Measurements from ENCODE around the gene GTF2E1.
A peak's percentile ranks its signal among the peaks of the same experiment; 100 is the strongest.
"Not testable (repeated sequence)": the region's sequence is repeated elsewhere in the genome, so short reads cannot be mapped to it uniquely, and the experiment has no call there.

GTF2E1 gene

DNA sequence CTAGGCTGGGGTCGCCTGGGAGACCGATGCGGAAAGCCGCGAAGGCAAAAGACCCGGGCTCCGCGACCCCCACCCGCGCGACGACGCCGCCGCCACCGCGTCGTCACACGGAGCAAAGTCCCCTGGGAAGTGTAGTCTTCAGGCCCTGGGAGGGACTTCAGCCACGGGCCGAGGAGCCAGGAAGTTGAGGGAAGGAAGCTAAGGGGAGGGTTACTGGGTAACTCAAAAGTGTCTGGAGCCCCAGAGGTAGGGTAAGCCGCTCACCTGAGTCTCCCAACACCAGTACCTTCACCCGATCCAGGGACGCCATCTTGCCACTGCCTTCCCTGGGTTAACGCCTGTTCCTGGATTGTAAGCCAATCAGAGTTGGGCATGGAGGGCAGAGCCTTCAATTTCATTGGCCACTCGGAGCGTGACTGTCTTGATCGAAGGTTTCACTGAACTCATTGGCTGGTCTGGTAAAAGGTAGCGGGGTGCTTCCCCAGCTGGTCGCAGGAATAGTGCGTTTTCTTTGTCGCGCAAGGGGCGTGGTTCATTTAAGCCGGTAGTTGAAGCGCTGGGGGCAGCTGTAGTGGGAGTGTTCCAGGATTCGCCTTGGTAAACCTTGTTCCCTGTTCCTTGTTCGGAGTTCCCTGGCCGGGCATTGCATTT lies at the start of gene GTF2E1, which contains the start of gene RABL3:
GTF2E1 (plus strand) TSS at position 547 of the 651 bp plus-strand sequence. CDS start 7,809 bp downstream, outside the sequence.
RABL3 (minus strand) TSS at position 319 of the 651 bp plus-strand sequence; CDS start at position 310, 9 bp downstream.
- DNase-seq, result peak; percentile 99

DNA sequence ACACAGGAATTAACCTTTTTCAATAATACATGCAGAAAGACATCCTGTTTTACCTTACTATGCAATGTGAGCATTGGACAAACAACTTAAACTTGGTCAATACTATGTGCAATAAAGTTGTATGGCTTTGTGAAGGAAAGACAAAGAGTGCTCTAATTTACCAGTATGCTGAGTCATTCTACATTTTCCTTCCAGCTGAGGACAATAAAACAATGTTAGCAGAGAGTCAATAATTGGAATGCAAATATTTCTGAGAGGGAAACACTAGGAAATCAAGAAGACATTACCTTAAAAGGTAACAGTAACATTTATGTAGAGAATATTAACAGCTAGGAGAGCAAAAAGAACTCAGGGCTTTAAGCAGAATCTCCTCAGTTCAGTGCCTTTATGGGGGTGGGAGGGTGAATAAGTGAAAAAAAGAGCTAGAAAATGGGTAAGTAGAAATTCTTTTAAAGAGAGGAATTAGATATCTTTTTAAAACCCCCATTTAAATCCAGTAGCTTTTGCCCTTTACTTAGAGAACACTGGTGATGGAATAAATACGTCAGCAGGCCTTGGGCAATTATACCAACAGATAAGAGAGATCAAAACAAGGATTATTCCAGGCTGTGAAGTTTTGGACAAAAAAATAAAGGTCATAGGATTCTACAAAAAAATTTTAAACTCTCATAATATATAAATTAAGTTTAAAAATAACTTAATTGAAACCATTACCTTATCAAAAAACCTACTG lies 48.9 kb upstream of the GTF2E1 start:
- DNase-seq, result no peak

DNA sequence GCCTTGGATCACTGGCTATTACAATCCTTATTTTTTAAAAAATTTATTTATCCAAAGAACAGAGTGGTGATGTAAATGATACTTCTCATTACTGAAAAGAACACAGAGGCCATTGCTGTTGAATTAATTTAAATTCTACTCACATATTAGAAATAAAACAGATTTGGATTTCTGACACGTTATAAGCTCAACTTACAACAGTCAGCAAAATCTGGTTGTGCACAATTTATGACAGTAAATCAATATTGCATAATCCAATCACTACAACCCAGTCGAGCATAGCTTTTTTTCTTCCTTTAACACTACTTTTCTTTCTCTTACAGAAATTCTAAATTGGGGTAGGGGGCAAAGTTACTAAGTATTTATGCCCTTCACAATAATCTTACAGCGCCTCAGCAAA lies 43.2 kb upstream of the GTF2E1 start:
- DNase-seq, result no peak

DNA sequence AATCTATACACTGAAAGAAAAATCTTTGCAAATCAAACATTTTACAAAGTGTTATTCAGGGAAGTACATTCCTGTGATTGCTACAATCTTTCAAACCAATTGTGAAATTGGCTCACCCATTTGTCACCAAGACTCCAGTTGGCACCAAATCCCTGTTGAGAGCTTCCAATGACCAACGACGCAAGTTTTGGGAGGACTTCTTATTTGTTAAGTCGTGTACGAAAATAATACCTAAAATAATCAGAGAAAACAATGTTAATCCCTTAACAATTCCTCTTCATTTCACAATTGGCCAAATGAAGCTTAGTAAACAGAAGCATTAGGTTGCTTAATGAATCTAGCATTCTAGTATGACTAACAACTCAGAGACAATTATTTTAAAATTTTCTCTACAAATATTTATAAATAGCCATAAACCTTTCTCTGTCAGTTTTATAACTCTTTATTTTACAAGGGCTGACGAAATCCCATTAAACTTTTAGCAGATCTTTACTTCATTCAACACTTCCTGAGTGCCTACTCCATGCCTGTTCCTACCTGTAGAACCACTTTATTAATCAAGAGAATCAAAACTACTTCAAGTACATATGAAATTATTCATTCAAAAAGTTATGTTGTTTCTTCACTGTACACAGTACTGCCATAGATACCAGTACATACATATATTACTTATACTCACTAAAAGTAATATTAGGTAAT lies 36.5 kb upstream of the GTF2E1 start:
- DNase-seq, result no peak

DNA sequence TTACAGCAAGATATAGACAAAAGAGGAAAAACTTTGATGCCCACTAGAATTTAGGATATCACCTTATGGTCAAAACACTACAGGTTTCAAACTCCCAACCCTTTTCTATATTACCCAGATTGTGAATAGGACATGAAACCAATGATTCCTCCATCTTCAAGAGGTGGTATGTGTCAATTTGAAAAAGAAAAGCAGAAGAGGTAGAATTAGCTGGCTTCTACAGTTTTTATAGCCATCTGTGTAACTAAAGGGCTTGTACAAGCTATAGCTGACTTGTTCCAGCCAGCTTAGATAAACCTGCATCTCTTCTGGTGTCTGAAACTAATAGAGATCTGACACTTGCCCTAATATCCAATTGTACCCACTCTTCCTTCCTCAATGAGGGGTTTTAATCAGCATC lies 35.6 kb upstream of the GTF2E1 start:
- DNase-seq, result no peak

DNA sequence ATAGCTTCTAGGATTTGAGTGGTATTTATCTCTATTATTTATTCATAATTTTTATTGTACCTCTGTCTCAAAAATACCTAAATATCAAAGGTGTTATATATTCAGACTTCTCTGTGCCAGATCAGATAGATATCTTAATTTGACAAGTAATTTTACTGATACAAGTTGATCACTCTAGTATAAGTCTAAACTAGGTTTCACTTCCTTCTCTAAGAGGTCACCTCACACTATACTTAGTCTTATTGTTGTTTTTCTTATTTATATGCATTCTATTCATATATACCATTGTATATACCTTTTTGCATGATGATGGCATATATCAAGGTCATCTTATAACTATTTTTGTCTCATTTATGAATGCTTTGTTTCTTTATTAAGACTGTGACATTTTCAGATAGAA lies 34.1 kb upstream of the GTF2E1 start:
- no peak for DNase-seq

DNA sequence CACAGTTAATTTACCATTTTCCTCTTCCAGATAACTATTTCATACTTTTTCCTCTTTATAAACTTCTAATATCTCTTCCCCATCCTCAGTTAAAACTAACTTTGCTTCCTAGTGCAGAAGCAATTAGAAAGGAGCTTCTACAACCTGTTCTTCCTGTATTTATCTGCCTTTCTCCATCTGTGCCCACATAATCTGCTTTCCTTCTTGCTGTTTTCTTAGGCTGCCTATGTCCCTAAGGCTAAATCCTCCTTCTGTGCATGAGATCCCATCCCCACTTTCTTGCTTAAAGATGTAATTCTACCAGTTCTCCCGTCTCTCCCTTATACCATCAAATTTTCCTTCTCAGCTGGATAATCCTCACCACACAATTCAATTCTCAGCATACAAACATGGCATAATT lies 32.2 kb upstream of the GTF2E1 start:
- no peak for DNase-seq

DNA sequence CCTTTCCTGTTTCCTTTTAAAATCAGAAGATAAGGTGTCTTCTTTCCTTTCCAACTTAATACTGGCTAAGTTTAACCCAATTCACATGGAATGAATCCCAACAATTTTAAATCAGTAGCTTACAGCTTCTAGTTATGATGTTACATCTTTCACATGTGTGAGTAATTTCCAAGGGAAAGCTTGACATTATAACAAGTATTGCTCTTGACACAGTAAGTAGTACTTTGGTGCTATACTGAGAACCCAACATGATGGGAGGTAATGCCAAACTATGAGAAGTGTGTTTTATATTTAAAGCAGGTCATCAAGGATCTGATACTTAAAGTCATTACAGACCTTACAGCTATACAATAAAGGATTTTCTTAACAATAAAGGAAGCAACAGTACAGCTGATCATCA lies 29.3 kb upstream of the GTF2E1 start:
- DNase-seq, result no peak

DNA sequence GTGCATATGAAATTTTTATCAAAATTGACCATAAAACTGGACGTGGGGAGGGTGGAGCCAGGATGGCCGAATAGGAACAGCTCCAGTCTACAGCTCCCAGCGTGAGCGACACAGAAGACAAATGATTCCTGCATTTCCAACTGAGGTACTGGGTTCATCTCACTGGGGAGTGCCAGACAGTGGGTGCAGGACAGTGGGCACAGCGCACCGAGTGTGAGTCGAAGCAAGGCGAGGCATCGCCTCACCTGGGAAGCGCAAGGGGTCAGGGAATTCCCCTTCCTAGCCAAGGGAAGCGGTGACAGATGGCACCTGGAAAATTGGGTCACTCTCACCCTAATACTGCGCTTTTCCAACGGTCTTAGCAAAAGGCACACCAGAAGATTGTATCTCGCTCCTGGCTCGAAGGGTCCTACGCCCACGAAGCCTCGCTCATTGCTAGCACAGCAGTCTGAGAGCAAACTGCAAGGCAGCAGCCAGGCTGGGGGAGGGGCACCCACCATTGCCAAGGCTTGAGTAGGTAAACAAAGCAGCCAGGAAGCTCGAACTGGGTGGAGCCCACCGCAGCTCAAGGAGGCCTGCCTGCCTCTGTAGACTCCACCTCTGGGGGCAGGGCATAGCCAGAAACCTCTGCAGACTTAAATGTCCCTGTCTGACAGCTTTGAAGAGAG lies 23.2 kb upstream of the GTF2E1 start:
- peak; percentile 14 for DNase-seq

DNA sequence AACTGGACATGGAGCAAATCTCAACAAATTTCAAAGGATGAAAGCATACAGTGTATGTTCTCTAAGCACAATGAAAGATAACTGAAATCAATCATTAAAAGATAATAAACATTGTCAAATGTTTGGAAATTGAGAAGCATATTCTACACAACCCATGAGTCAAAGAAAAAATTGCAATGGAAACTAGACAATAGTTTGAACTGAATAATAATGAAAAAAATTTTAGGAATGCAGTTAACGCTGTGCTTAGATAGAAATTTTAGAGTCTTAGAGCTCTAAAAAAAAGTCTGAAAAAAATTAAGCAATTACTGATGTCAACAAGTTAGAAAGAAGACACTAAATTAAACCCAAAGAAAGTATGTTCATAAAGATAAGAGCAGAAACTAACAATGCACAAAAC lies 15.8 kb upstream of the GTF2E1 start:
- DNase-seq, result no peak

DNA sequence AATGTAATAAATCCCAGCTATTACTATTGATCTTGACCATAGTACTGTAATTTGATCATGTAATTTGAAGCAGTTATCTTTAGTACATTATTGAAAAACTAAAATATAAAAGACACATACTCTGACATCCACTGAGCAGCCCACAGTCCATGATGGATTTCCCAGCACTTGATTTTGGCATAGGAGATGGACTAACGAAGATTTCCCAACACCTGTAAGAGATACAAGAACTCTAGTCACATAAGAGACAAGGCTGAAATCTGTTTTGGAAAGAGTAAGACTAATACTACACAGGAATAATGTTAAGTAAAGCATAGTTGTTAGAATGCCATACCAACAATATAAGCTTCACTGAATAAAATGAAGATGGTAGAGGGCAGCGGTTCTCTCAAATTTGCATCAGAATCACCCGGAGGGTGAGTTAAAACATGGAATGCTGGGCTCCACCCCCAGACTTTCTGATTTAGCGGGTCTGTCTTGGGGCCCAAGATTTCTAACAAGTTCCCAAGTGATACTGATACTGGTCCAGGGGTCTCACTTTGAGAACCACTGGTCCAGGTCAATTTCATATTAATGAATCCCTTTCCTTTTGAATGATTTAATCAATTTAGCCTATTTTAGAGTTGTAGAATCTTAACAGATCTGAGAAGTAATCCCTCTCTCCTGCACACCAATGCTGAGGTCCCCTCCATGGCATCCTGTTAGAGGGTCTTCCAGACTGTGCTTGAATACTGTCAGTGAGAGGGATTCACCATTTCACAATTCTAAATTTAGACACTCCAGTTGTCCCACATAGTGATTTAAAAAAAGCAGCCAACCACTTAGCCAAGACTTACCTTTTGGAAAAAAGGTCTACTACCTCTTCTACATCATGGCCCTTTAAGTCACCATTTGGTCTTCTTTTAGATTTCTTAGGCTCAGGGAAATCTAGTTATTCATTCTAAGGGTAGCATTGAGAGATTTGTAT lies 11.7 kb upstream of the GTF2E1 start:
- no peak for DNase-seq

DNA sequence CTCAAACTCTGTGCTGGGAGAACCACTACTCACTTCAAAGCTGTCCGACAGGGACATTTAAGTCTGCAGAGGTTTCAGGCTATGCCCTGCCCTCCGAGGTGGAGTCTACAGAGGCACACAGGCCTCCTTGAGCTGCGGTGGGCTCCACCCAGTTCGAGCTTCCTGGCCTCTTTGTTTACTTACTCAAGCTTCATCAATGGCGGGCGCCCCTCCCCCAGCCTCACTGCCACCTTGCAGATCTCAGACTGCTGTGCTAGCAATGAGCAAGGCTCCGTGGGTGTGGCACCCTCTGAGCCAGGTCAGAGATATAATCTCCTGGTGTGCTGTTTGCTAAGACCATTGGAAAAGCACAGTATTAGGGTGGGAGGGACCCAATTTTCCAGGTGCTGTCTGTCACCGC lies 4.5 kb upstream of the GTF2E1 start:
- not testable (repeated sequence) for DNase-seq

DNA sequence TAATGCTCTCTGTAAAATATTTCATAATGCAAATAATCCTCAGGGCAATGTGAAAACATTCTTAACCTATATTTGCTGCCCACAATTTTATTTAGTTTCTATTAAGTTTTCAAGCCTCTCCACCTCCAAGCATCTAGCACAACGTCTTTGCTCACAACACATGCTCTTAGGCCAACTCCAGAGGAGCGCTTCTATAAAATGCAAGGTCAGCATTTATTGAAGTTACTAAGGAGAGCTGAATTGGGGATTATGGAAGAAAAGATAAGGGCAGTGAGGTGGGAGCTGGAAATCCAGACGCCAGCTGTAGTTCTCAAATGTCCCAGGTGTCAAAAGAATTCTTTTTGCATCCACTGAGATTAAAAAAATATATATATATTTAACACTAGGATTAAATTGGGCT lies 1.2 kb upstream of the GTF2E1 start:
- no peak for DNase-seq

DNA sequence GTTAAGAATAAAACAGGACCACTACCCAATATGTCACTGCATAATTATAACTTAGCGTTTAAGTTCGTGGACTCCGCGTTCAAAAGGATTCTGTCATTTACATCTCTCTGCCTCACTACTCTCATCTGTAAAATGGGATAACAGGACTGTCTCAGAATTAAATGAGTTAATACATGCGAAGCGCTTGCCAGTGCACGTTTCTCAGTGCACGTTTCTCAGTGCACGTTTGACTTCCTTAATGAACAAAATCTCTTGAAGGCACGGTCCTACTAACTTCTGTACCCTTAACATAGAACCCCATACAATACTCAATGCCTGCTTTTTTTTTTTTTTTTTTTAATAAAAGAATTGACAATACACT lies 727 bp upstream of the GTF2E1 start:
- no peak for DNase-seq

DNA sequence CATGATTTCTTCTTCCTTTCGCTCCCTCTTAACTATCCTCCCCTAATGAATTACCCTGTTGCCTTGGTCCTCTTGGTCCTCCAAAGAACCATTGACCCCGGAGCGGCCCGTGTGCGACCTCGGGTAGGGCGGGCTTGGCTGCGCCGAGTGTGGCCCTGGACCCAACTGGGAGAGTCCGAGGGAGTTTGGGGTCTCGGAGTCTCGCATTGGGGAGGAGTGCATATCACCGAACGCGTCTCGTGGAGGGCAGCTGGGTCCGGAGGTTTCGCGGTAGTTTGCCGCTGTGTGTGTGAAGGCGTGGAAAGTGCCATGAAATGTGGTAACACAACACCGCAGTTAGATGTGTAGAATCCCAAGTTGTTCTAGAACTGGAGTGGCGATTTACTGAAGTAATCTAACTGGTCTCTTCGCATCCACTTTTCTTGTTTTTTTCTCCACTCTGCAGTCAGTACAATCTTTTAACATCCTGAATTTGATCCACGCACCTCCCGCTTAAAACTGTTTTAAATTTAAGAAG lies 363 bp downstream of the GTF2E1 start:
- DNase-seq, result peak; percentile 22

DNA sequence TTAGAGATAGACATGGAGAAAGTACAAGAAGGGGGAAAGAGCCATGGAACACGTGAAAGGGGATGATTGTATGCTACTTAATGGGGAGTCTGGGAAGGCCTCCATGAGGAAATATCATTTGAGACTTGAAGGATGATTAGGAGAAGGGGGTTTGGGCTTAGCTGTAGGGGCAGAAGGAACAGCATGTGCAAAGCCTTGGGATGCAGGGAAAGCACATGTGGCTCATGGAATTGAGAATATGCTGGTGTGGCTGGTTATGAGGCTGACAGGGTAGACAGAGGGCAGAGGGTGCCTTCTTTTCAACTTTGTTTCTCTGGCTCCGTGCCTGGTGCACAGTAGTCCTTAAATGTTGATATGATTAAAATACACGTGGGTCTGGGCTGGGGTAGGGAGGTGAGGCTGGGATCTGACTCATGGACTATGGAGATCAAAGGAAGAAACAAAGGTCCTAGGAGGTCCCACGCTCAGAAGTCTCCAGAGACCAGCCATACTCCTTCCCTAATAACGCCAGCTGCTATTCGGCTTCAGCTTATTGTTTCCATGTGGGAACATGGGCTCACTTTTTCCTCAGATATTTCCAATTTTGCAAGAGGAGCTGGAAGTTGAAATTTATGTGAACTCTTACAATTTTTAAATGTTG lies 1.1 kb downstream of the GTF2E1 start:
- no peak for DNase-seq

DNA sequence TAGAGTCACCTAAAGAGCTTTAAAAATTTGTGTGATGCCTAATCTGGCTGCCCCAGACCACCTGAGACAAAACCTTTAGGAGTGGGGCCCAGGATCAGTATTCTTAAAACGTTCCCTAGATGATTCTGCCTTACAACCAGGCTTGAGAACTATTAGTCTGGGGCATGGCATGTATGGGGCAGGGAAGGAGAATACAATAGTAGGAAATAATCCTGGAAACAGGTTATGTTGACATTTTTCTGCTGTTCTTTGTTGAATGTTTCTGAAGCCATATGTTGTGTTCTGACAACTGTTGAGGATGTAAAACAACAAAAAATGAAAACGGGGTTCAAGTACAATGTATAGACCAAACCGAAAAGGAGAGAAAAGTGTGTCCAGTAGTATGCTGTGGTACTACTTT lies 2.9 kb downstream of the GTF2E1 start:
- no peak for DNase-seq

DNA sequence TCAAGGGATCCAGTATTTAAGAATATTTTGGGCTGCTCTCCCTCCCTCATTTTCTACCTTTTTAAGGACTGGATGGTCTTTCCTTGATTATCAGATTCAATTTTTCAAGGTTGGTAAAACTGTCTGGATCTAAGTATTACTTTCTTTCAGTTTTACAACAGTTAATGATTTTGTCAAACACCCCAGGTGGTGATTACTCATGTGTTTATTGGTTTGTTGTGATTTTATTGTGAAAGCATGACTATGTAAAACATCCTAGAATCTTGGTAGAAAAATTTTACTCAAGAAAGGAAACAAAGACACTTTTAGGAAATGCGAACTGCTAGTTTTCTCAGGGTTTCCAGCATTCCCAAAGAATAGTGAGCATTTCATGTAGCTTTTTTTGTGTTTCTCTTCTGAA lies 7.3 kb downstream of the GTF2E1 start:
- no peak for DNase-seq

DNA sequence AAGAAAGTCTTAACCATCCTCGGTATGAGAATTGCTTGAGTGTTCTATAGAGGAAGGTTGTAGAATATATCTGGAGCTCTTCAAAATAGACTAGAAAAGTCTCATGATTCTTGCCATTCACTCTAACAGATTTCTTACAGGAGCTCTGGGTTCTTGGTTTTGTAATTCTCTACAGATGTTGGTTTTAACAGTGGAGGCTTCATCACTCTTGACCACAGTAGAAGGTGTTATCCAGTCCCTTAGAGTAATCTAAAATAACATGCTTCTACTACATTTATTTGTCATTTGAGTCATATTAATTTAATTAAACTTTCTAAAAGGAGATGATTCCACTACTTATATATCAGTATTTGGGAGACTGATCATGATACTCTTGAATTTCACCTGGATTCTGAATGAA lies 9.7 kb downstream of the GTF2E1 start:
- DNase-seq, result no peak

DNA sequence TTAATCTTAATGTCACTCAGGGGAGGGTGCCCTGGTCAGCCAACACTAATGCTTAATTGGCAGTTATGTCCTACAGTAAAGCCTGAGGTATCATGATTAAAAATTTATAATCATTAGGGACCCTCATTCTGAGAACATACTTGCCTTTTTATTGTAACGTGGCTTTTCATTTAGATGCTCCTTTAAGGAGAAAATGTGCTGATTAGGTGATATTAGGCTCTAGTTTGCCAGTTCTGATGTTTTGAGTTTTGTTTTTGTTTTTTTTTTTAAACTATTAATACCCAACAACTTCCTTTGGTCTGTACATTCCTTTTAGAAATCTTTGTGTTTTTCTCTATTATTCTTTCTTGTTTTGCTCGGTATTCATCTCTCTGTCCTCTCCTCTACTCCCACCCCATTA lies 10.3 kb downstream of the GTF2E1 start:
- DNase-seq, result no peak

DNA sequence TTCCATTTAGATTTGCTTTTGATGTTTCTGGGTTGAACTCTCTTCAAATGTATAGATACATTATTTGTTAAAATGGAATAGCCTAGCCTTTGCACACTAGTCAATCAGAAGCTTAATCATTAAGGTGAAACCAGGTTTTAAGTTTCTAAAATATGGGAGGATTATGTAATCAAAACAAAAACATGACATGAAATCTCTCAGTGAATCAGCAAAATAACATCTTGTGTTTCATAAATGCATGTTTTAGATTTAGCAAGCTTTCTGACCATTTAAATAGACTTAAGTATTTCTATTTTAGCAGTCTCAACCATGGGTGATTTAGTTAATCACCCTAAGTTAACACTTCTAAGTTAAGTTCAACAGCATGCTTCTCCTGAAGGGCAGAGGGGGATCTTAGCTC lies 11.3 kb downstream of the GTF2E1 start:
- DNase-seq, result no peak

DNA sequence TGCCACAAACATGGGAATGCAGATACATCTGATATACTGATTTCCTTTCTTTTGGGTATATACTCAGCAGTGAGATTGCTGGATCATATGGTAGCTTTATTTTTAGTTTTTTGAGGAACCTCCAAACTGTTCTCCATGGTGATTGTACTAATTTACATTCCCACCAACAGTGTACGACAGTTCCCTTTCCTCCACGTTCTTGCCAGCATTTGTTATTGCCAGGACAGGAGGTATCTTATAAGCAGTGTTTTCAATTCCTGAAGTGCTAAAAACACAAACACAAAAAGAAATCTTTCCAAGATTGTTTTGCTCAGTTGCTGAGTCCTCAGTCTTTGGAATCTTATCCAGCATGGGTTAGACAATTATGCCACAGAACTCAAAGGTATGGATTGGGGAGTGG lies 13.5 kb downstream of the GTF2E1 start:
- no peak for DNase-seq
